ENCODE results near the gene AMIGO2. TPM values are rescaled to one million over a fixed set of nuclear protein-coding genes. Genes with fewer than 3 reads are reported as not detected.

Gene AMIGO2
- total RNA-seq, 1 donor from 2014 or later, result 1.6 TPM

GRCh38 chr12:47039079-47039478, 40.7 kb downstream of the AMIGO2 start:
- Histone ChIP-seq H3K4me3 (ENCODE audit: low read length in 3 of 3) (no peak overlapping the region), H3K9me3 (ENCODE audit: control insufficient read depth in 3 of 3, low read length in 3 of 3) (no peaks in the 10 kb centered on the region), H3K36me3 (ENCODE audit: control insufficient read depth in 3 of 3, insufficient read depth in 3 of 3, low read length in 3 of 3) (no peaks in the 10 kb centered on the region), H3K9ac (ENCODE audit: low read depth in 1 of 3, low read length in 3 of 3) (no peak overlapping the region), H3K27me3 (ENCODE audit: control insufficient read depth in 3 of 3, insufficient read depth in 3 of 3, low read length in 3 of 3) (no peaks in the 10 kb centered on the region), H3K27ac (ENCODE audit: low read depth, low read length) (no peak overlapping the region), H3K4me1 (ENCODE audit: control insufficient read depth in 3 of 3, insufficient read depth in 3 of 3, low read length in 3 of 3) (no peaks in the 10 kb centered on the region)

- Histone ChIP-seq H3K27me3 (ENCODE audit: control insufficient read depth in 3 of 3, insufficient read depth in 3 of 3, low read length in 3 of 3) (no peaks in the 10 kb centered on the region), H3K9me3 (ENCODE audit: control insufficient read depth in 3 of 3, low read length in 3 of 3) (no peaks in the 10 kb centered on the region), H3K27ac (ENCODE audit: low read depth, low read length) (no peak overlapping the region), H3K4me1 (ENCODE audit: control insufficient read depth in 3 of 3, insufficient read depth in 3 of 3, low read length in 3 of 3) (no peaks in the 10 kb centered on the region), H3K4me3 (ENCODE audit: low read length in 3 of 3) (no peak overlapping the region), H3K36me3 (ENCODE audit: control insufficient read depth in 3 of 3, insufficient read depth in 3 of 3, low read length in 3 of 3) (no peaks in the 10 kb centered on the region), H3K9ac (ENCODE audit: low read depth in 1 of 3, low read length in 3 of 3) (no peak overlapping the region)
Measured at GRCh38 chr12:47038270-47038748, 41.5 kb downstream of the AMIGO2 start.

- no peaks in the 10 kb centered on the region for H3K36me3 ChIP-seq (ENCODE audit: control insufficient read depth in 3 of 3, insufficient read depth in 3 of 3, low read length in 3 of 3)
- H3K4me3 ChIP-seq (ENCODE audit: low read length in 3 of 3), result no peak overlapping the region
- H3K27ac ChIP-seq (ENCODE audit: low read depth, low read length), result no peak overlapping the region
- no peak overlapping the region for H3K9ac ChIP-seq (ENCODE audit: low read depth in 1 of 3, low read length in 3 of 3)
- peaks cover 0 to 4% (median 0%) of the 10 kb centered on the region in 3 donors for H3K4me1 ChIP-seq (ENCODE audit: control insufficient read depth in 3 of 3, insufficient read depth in 3 of 3, low read length in 3 of 3)
- no peaks in the 10 kb centered on the region for H3K27me3 ChIP-seq (ENCODE audit: control insufficient read depth in 3 of 3, insufficient read depth in 3 of 3, low read length in 3 of 3)
- no peaks in the 10 kb centered on the region for H3K9me3 ChIP-seq (ENCODE audit: control insufficient read depth in 3 of 3, low read length in 3 of 3)
Measured at GRCh38 chr12:47035484-47035883, 44.3 kb downstream of the AMIGO2 start.

GRCh38 chr12:47034661-47035060, 45.1 kb downstream of the AMIGO2 start:
- no peaks in the 10 kb centered on the region for H3K36me3 ChIP-seq (ENCODE audit: control insufficient read depth in 3 of 3, insufficient read depth in 3 of 3, low read length in 3 of 3)
- no peak overlapping the region for H3K9ac ChIP-seq (ENCODE audit: low read depth in 1 of 3, low read length in 3 of 3)
- H3K27ac ChIP-seq (ENCODE audit: low read depth, low read length), result no peak overlapping the region
- H3K27me3 ChIP-seq (ENCODE audit: control insufficient read depth in 3 of 3, insufficient read depth in 3 of 3, low read length in 3 of 3), result no peaks in the 10 kb centered on the region
- H3K4me1 ChIP-seq (ENCODE audit: control insufficient read depth in 3 of 3, insufficient read depth in 3 of 3, low read length in 3 of 3), result peaks cover 0 to 4% (median 0%) of the 10 kb centered on the region in 3 donors
- H3K4me3 ChIP-seq (ENCODE audit: low read length in 3 of 3), result no peak overlapping the region
- no peaks in the 10 kb centered on the region for H3K9me3 ChIP-seq (ENCODE audit: control insufficient read depth in 3 of 3, low read length in 3 of 3)

GRCh38 chr12:47033789-47034555, 45.8 kb downstream of the AMIGO2 start:
- Histone ChIP-seq H3K4me1 (ENCODE audit: control insufficient read depth in 3 of 3, insufficient read depth in 3 of 3, low read length in 3 of 3) (peaks cover 0 to 4% (median 0%) of the 10 kb centered on the region in 3 donors), H3K9me3 (ENCODE audit: control insufficient read depth in 3 of 3, low read length in 3 of 3) (no peaks in the 10 kb centered on the region), H3K4me3 (ENCODE audit: low read length in 3 of 3) (no peak overlapping the region), H3K9ac (ENCODE audit: low read depth in 1 of 3, low read length in 3 of 3) (no peak overlapping the region), H3K27ac (ENCODE audit: low read depth, low read length) (no peak overlapping the region), H3K27me3 (ENCODE audit: control insufficient read depth in 3 of 3, insufficient read depth in 3 of 3, low read length in 3 of 3) (no peaks in the 10 kb centered on the region), H3K36me3 (ENCODE audit: control insufficient read depth in 3 of 3, insufficient read depth in 3 of 3, low read length in 3 of 3) (no peaks in the 10 kb centered on the region)

GRCh38 chr12:47033081-47033480, 46.7 kb downstream of the AMIGO2 start:
- H3K27ac ChIP-seq (ENCODE audit: low read depth, low read length), result no peak overlapping the region
- H3K36me3 ChIP-seq (ENCODE audit: control insufficient read depth in 3 of 3, insufficient read depth in 3 of 3, low read length in 3 of 3), result no peaks in the 10 kb centered on the region
- H3K4me1 ChIP-seq (ENCODE audit: control insufficient read depth in 3 of 3, insufficient read depth in 3 of 3, low read length in 3 of 3), result peaks cover 0 to 4% (median 0%) of the 10 kb centered on the region in 3 donors
- no peaks in the 10 kb centered on the region for H3K9me3 ChIP-seq (ENCODE audit: control insufficient read depth in 3 of 3, low read length in 3 of 3)
- no peaks in the 10 kb centered on the region for H3K27me3 ChIP-seq (ENCODE audit: control insufficient read depth in 3 of 3, insufficient read depth in 3 of 3, low read length in 3 of 3)
- no peak overlapping the region for H3K9ac ChIP-seq (ENCODE audit: low read depth in 1 of 3, low read length in 3 of 3)
- no peak overlapping the region for H3K4me3 ChIP-seq (ENCODE audit: low read length in 3 of 3)

GRCh38 chr12:47032644-47033043, 47.1 kb downstream of the AMIGO2 start:
- H3K27me3 ChIP-seq (ENCODE audit: control insufficient read depth in 3 of 3, insufficient read depth in 3 of 3, low read length in 3 of 3), result no peaks in the 10 kb centered on the region
- H3K9ac ChIP-seq (ENCODE audit: low read depth in 1 of 3, low read length in 3 of 3), result no peak overlapping the region
- no peaks in the 10 kb centered on the region for H3K9me3 ChIP-seq (ENCODE audit: control insufficient read depth in 3 of 3, low read length in 3 of 3)
- H3K36me3 ChIP-seq (ENCODE audit: control insufficient read depth in 3 of 3, insufficient read depth in 3 of 3, low read length in 3 of 3), result no peaks in the 10 kb centered on the region
- H3K27ac ChIP-seq (ENCODE audit: low read depth, low read length), result no peak overlapping the region
- no peak overlapping the region for H3K4me3 ChIP-seq (ENCODE audit: low read length in 3 of 3)
- H3K4me1 ChIP-seq (ENCODE audit: control insufficient read depth in 3 of 3, insufficient read depth in 3 of 3, low read length in 3 of 3), result peaks cover 0 to 4% (median 0%) of the 10 kb centered on the region in 3 donors

GRCh38 chr12:47029903-47030302, 49.9 kb downstream of the AMIGO2 start:
- no peaks in the 10 kb centered on the region for H3K27me3 ChIP-seq (ENCODE audit: control insufficient read depth in 3 of 3, insufficient read depth in 3 of 3, low read length in 3 of 3)
- H3K27ac ChIP-seq (ENCODE audit: low read depth, low read length), result no peak overlapping the region

GRCh38 chr12:47028981-47029708, 50.6 kb downstream of the AMIGO2 start:
- Histone ChIP-seq H3K4me3 (ENCODE audit: low read length in 3 of 3) (no peak overlapping the region), H3K36me3 (ENCODE audit: control insufficient read depth in 3 of 3, insufficient read depth in 3 of 3, low read length in 3 of 3) (no peaks in the 10 kb centered on the region), H3K4me1 (ENCODE audit: control insufficient read depth in 3 of 3, insufficient read depth in 3 of 3, low read length in 3 of 3) (peaks cover 0 to 4% (median 0%) of the 10 kb centered on the region in 3 donors), H3K27ac (ENCODE audit: low read depth, low read length) (no peak overlapping the region), H3K27me3 (ENCODE audit: control insufficient read depth in 3 of 3, insufficient read depth in 3 of 3, low read length in 3 of 3) (no peaks in the 10 kb centered on the region), H3K9ac (ENCODE audit: low read depth in 1 of 3, low read length in 3 of 3) (no peak overlapping the region), H3K9me3 (ENCODE audit: control insufficient read depth in 3 of 3, low read length in 3 of 3) (no peaks in the 10 kb centered on the region)

More at GRCh38 chr12:47029903-47030302, 49.9 kb downstream of the AMIGO2 start:
- Histone ChIP-seq H3K9me3 (ENCODE audit: control insufficient read depth in 3 of 3, low read length in 3 of 3) (no peaks in the 10 kb centered on the region), H3K9ac (ENCODE audit: low read depth in 1 of 3, low read length in 3 of 3) (no peak overlapping the region), H3K4me3 (ENCODE audit: low read length in 3 of 3) (no peak overlapping the region), H3K4me1 (ENCODE audit: control insufficient read depth in 3 of 3, insufficient read depth in 3 of 3, low read length in 3 of 3) (peaks cover 0 to 4% (median 0%) of the 10 kb centered on the region in 3 donors), H3K36me3 (ENCODE audit: control insufficient read depth in 3 of 3, insufficient read depth in 3 of 3, low read length in 3 of 3) (no peaks in the 10 kb centered on the region)

- H3K4me3 ChIP-seq (ENCODE audit: low read length in 3 of 3), result no peak overlapping the region
Measured at GRCh38 chr12:47028186-47028585, 51.6 kb downstream of the AMIGO2 start.

More at GRCh38 chr12:47028186-47028585, 51.6 kb downstream of the AMIGO2 start:
- no peaks in the 10 kb centered on the region for H3K9me3 ChIP-seq (ENCODE audit: control insufficient read depth in 3 of 3, low read length in 3 of 3)
- H3K9ac ChIP-seq (ENCODE audit: low read depth in 1 of 3, low read length in 3 of 3), result no peak overlapping the region
- no peak overlapping the region for H3K27ac ChIP-seq (ENCODE audit: low read depth, low read length)
- no peaks in the 10 kb centered on the region for H3K27me3 ChIP-seq (ENCODE audit: control insufficient read depth in 3 of 3, insufficient read depth in 3 of 3, low read length in 3 of 3)
- H3K4me1 ChIP-seq (ENCODE audit: control insufficient read depth in 3 of 3, insufficient read depth in 3 of 3, low read length in 3 of 3), result peaks cover 0 to 4% (median 0%) of the 10 kb centered on the region in 3 donors
- no peaks in the 10 kb centered on the region for H3K36me3 ChIP-seq (ENCODE audit: control insufficient read depth in 3 of 3, insufficient read depth in 3 of 3, low read length in 3 of 3)
